ENCODE results near the gene GSK3A. TPM values are rescaled to one million over a fixed set of nuclear protein-coding genes. Genes with fewer than 3 reads are reported as not detected.
A peak's percentile ranks its signal among the peaks of the same experiment; 100 is the strongest.

GSK3A gene
- total RNA-seq, 2 experiments from 2014 or later: 30.5 to 31.7 TPM

GRCh38 chr19:42230571-42230970 is 11.8 kb downstream of the GSK3A start:
- Mint-ChIP-seq H3K27me3 (no peaks in the 10 kb centered on the region), H3K9me3 (no peaks in the 10 kb centered on the region), H3K36me3 (ENCODE audit: low read depth) (peaks cover 55% of the 10 kb centered on the region), H3K4me1 (ENCODE audit: low read depth) (peaks cover 29% of the 10 kb centered on the region), H3K4me3 (no peak overlapping the region), H3K27ac (peak overlapping the region; percentile 30)
- TF ChIP-seq, protein P1, sequence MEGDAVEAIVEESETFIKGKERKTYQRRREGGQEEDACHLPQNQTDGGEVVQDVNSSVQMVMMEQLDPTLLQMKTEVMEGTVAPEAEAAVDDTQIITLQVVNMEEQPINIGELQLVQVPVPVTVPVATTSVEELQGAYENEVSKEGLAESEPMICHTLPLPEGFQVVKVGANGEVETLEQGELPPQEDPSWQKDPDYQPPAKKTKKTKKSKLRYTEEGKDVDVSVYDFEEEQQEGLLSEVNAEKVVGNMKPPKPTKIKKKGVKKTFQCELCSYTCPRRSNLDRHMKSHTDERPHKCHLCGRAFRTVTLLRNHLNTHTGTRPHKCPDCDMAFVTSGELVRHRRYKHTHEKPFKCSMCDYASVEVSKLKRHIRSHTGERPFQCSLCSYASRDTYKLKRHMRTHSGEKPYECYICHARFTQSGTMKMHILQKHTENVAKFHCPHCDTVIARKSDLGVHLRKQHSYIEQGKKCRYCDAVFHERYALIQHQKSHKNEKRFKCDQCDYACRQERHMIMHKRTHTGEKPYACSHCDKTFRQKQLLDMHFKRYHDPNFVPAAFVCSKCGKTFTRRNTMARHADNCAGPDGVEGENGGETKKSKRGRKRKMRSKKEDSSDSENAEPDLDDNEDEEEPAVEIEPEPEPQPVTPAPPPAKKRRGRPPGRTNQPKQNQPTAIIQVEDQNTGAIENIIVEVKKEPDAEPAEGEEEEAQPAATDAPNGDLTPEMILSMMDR (IDR thresholded peaks at IDR 0.05): no peak
- DNase-seq: no peak
- CTCF ChIA-PET: interaction anchor here (1.1 to 1.9 kb wide), 4 partner anchors 9 to 49 kb away, joined by 3 to 6 read pairs (median 4); no protein-coding TSS in a partner anchor
- ATAC-seq: no peak
- POLR2A ChIA-PET: interaction anchor here (1.2 to 17.2 kb wide), 2 partner anchors 9 to 14 kb away, joined by 4 to 195 read pairs; partner anchors contain the start of gene GSK3A
- intact Hi-C loops (cut with micrococcal nuclease): no loop called here

- no peak for DNase-seq
- Mint-ChIP-seq H3K4me3 (no peak overlapping the region), H3K4me1 (ENCODE audit: low read depth) (peaks cover 27% of the 10 kb centered on the region), H3K36me3 (ENCODE audit: low read depth) (peaks cover 51% of the 10 kb centered on the region), H3K9me3 (no peaks in the 10 kb centered on the region), H3K27ac (peak overlapping the region; percentile 83), H3K27me3 (no peaks in the 10 kb centered on the region)
- ChIA-PET CTCF (interaction anchor here (1.1 to 1.9 kb wide), 4 partner anchors 8 to 50 kb away, joined by 3 to 6 read pairs (median 4); no protein-coding TSS in a partner anchor), POLR2A (interaction anchor here (1.2 to 17.2 kb wide), 2 partner anchors 10 to 14 kb away, joined by 4 to 195 read pairs; partner anchors contain the start of gene GSK3A)
- intact Hi-C loops (cut with micrococcal nuclease): no loop called here
- TF ChIP-seq, protein P1 (IDR thresholded peaks at IDR 0.05): no peak
- no peak for ATAC-seq
Observed at GRCh38 chr19:42229855-42230351, 12.5 kb downstream of the GSK3A start.

GRCh38 chr19:42229301-42229854 is 13.0 kb downstream of the GSK3A start:
- Mint-ChIP-seq H3K4me3 (no peak overlapping the region), H3K4me1 (ENCODE audit: low read depth) (peaks cover 27% of the 10 kb centered on the region), H3K9me3 (no peaks in the 10 kb centered on the region), H3K36me3 (ENCODE audit: low read depth) (peaks cover 54% of the 10 kb centered on the region), H3K27ac (peak overlapping the region; percentile 83), H3K27me3 (no peaks in the 10 kb centered on the region)
- ChIA-PET POLR2A (interaction anchor here (0.8 to 17.2 kb wide), 2 partner anchors 9 to 10 kb away, joined by 4 to 195 read pairs; partner anchors contain the start of genes GSK3A and ZNF526), CTCF (interaction anchor here (1.4 to 1.9 kb wide), 2 partner anchors 16 to 50 kb away, joined by 5 to 6 read pairs; no protein-coding TSS in a partner anchor)
- intact Hi-C loops (cut with micrococcal nuclease): no loop called here
- TF ChIP-seq, protein P1 (IDR thresholded peaks at IDR 0.05): no peak
- ATAC-seq: no peak
- DNase-seq: no peak

GRCh38 chr19:42228641-42229040 is 13.8 kb downstream of the GSK3A start:
- Mint-ChIP-seq H3K4me3 (no peak overlapping the region), H3K4me1 (ENCODE audit: low read depth) (peaks cover 26% of the 10 kb centered on the region), H3K9me3 (no peaks in the 10 kb centered on the region), H3K27me3 (no peaks in the 10 kb centered on the region), H3K27ac (peak overlapping the region; percentile 12), H3K36me3 (ENCODE audit: low read depth) (peaks cover 50% of the 10 kb centered on the region)
- ATAC-seq (no peak), DNase-seq (no peak)
- TF ChIP-seq, protein P1 (IDR thresholded peaks at IDR 0.05): no peak
- ChIA-PET CTCF (interaction anchor here (0.6 to 1.9 kb wide), 4 partner anchors 9 to 16 kb away, joined by 3 to 6 read pairs (median 4); no protein-coding TSS in a partner anchor), POLR2A (interaction anchor here (0.8 to 17.2 kb wide), 2 partner anchors 8 to 11 kb away, joined by 4 to 195 read pairs; partner anchors contain the start of genes GSK3A and ZNF526)
- intact Hi-C loops (cut with micrococcal nuclease): no loop called here

- peaks cover 53% of the 10 kb centered on the region for H3K36me3 Mint-ChIP-seq (ENCODE audit: low read depth)
- ChIA-PET POLR2A (interaction anchor here (17.2 kb wide), 1 partner anchor 13 kb away, joined by 195 read pairs; the partner anchor contains the start of gene GSK3A), CTCF (no interaction called here)
Observed at GRCh38 chr19:42226886-42227285, 15.5 kb downstream of the GSK3A start.

More at GRCh38 chr19:42226886-42227285, 15.5 kb downstream of the GSK3A start:
- ATAC-seq (no peak), DNase-seq (no peak)
- H3K4me1 Mint-ChIP-seq (ENCODE audit: low read depth): peaks cover 32% of the 10 kb centered on the region
- peak overlapping the region; percentile 46 for H3K27ac Mint-ChIP-seq
- no peaks in the 10 kb centered on the region for H3K27me3 Mint-ChIP-seq
- no peaks in the 10 kb centered on the region for H3K9me3 Mint-ChIP-seq
- TF ChIP-seq, protein P1 (IDR thresholded peaks at IDR 0.05): no peak
- no peak overlapping the region for H3K4me3 Mint-ChIP-seq
- intact Hi-C loops (cut with micrococcal nuclease): no loop called here
